ENCODE measurements around the gene NANP.

- no peak for TF ChIP-seq CTCF (IDR thresholded peaks at IDR 0.05)
- no peak for TF ChIP-seq ZFX (IDR thresholded peaks at IDR 0.05; ENCODE audit: borderline replicate concordance)
Observed at GRCh38 chr20:25571240-25571639, 52.6 kb downstream of the NANP start.

Measured in 22Rv1 (cell line).